EH (cell line): ENCODE data around the gene AIG1.

Source experiments
- DNase-seq: peaks from one replicate; pipeline ENCODE4 v3.0.0-alpha.2; 2015; ENCODE audit warnings: low read depth

AIG1 gene

DNA sequence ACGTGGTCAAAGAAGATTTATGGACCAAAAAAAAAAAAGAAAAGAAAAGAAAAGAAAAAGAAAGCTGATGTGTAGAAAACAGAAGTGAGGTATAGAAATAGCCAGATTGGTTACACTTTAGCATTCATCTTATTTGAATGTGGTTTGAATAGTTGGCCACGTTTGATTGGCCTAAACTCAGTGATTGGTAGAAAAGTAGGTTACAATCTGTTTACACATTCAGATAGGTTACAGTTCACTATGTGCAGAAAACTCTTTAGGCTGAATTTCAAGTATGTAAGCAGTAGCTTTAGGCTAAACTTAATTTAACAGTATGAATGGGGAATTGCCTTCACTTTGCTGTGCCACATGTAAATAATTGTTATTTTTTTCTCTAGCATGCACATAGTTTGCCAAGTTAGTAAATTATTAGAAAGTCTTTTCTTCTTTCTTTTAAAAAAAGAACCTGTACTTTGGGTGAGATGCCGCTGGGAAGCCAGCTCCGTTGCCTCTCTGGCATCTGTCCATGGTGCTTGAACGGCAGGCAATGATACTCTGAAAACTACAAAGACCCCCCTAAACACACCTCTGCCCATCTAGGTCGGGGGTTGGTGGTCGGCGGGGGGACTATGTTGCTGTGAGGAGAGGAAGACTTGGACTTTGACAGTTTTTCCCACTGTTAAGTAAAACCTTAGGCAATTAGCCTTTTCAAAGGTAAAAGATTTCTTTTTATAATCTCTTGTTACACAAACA lies 173.0 kb downstream of the AIG1 start:
- DNase-seq, result no peak

DNA sequence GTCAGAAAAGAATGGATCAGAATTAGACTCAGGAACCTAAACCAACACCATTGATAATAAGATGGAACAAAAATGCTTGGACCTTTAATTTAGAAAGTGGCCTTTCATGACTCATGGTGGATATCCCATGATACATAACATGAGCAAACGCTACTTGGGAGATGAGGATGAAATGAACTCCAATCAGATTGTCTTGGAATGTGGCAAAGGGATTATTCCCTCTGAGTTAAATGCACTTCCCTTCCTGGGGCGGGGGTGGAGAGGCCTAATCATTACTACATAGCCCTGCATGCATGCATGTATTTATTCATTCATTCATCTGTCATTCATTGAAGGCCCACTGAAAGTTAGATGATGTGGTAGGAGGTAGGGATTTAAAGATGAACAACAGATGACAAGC lies 174.0 kb downstream of the AIG1 start:
- peak; percentile 46 for DNase-seq

DNA sequence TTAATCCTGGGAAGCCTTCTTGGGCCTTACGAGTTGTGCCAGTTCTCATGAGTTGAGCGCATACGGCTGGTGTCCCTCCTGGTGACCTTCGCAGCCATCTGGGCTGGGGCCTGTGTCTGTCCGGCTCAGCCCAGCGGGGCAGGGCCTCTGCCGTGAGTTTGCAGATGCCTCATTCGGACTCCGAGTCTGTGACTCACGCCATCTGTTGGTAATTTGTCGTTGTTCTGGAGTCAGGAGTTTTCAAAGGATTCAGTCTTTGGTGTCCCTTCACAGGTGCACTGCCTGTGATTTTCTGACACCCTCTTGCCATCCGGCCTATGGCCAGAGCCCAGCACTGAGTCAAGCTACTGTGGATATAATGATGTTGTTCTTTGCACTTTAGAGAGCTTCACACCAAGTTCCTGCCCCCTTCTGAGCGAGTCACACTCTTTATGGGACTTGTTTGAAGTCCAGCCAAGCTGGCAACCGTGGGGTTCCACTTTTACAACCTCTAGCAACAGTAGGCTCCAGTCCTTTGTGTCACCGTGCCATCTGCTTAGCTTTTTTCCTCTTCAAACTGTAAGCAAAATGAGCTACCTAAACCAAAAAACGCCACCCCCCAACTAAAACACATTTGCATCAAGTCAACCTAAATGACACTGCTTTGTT lies 175.6 kb downstream of the AIG1 start:
- DNase-seq, result peak; percentile 72

DNA sequence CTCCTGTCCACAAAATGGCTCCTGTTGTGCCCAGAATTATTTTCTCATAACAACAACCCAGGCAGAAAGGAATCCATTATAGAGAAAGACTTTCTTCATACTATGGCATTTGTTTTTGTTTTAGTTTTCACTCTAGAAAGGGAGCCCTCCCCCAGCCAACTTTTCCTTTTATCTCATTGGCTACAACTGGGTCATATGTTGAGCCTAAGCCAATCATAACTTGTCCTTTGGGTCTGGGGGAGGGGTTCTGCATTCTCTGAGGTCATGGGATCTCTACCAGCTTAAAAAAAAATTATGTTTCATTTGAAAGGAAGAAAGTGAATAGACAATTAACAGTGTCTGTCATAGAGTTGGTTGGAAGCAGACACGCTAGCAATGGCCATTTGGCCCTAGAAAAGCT lies 177.6 kb downstream of the AIG1 start:
- DNase-seq, result no peak

DNA sequence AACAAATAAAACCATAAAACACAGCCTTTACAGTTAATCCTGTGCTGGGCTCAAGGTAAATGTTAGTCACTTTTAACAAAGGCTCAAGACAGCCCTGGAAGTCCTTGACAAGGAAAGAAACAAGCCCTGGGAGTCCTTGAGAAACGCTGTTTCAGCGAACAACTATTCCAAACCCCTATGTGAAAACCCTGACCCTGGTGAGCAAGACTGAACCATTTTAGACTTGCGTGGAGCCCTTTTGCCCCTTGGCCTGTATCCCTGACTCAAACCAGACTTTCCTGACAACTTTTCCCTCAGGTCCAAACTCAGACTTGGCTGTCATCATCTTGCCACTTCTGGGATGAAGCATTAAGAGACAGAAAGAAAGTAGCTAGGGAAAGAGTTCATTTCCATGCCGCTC lies 180.4 kb downstream of the AIG1 start:
- DNase-seq, result no peak

DNA sequence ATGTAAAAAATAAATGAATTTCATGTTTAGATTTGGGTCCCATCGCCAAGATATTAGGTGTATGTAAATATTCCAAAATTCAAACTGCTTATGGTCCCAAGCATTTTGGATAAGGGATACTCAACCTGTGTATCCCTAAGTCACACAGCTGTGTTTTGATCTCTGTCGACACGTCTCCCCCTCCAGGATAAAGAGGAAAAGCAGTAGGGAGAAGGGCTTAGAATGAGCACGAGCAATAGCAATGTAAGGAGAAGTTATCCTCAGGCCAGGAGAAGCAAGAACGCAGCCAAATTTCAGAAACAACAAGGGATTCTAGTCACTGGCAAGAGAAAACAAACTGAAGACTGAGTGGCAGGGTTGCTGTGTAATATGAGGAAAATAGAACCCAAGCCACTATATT lies 181.2 kb downstream of the AIG1 start:
- no peak for DNase-seq

DNA sequence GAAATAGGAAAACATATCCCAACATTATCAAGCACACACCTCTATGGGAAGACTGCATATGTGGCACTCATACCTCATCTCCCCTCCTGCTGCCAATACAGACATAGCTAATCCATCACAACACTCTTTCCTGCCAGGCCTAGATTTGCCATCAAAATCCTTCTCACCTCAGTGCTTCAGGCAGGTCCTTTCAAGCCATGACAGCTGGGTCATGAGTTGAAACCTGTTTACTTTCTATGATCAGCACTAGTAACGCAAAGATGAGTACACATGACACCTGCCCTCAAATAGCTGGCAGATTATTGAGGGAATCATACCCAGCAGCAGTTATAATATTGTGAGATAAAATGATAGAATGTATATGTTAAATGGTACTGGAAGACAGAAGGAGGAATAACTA lies 183.1 kb downstream of the AIG1 start:
- DNase-seq, result no peak

DNA sequence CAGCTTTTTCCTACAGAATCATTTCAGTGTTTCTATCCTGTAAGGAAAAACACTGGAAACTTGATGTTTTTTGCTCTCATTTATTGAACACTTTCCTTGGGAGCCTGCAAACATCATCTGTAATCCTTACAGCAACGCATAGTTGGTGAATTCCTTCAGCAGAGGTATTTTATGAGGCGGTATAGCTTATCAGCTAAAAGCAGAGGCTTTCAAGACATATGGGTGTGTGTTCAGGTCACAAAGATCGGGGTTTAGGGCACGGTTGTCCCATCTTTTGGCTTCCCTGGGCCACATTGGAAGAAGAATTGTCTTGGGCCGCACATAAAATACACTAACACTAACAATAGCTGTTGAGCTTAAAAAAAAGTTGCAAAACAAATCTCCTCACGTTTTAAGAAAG lies 185.0 kb downstream of the AIG1 start:
- DNase-seq, result no peak

DNA sequence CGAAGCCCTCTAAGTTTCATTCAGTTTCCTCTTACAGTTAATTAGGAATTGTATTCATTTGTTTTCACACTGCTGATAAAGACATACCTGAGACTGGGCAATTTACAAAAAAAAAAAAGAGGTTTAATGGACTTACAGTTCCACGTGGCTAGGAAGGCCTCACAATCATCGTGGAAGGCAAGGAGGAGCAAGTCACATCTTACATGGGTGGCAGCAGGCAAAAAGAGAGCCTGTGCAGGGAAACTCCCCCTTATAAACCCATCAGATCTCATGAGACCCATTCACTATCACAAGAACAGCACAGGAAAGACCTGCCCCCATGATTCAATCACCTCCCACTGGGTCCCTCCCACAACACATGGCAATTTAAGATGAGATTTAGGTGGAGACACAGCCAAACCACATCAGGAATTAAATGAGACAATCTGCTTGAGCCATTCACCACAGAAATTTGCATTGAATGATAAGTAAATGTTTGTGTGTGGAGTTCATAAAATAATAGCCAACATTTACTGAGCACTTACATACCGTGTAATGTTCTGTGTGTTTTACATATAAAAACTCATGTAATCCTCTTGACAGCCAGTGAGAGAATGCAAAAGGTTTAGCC lies 185.6 kb downstream of the AIG1 start:
- DNase-seq, result peak; percentile 35

DNA sequence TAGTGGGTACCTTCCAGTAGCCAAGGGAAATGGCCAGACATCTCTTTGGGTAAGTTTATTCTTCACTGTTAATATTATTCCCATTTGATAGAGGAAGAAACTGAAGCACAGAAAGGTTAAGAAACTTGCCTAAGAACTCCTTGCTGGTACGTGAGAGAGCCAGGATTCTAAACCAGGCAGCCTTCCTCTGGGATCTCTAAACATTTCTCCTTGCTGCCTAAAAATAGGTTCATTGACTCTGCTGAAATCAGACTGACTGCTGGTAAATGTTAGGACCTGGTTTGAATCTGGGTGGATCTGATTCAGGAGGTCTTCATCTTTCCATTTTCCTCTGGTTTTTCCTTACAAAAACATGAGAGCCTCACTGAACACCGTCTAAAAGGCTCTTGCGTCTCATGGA lies 186.9 kb downstream of the AIG1 start:
- no peak for DNase-seq

DNA sequence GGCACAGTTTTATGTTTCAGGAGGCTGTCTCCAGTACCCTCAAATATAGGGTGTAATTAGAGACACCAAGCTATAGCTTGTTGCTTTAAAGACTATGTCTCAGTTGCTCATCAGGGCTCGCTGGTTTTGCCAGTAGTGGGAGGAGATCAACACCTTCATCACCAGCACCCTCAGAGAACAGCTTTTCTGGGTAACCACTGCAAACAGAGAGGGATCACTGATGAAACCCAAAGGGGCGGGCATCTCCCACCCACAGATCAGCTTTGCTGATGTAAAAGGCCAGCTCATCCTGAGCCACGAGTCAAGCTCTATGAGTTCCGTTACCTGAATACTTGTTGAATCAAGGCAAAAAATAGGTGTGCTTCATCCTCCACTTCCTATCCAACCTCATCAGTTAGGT lies 187.7 kb downstream of the AIG1 start:
- DNase-seq, result no peak

DNA sequence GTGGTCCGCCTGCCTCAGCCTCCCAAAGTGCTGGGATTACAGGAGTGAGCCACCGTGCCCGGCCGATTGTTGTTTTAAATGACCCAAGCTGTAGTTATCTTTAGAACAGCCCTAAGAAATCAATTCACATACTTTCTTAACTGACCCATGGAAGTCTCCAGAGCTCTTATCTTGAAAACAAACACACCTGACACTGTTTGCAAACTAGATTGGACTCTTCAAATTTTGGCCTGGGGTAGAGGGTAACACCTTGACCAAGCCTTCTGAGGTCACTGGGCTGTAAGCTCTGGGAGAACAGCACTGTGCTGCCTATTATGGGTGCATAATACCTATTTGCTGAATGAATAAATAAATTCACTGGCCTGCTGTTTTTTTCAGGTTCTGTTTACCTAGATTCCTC lies 190.6 kb downstream of the AIG1 start:
- DNase-seq, result no peak

DNA sequence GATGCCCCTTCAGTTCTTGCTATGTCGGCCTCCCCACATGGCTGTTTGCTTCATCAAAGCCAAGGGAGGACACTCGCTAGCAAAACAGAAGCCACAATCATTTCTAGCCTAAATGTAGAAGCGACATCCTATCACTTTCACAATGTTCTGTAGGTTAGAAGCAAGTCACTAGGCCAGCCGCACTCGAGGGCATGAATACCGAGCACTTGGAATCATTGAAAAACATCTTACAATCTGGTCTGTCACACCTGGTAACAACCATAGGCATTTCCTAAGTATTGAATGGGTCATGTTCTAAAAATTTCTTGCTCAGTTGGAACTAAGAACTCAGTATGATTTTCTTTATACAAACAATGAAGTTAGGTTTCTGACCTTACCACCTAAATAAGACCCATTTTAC lies 192.3 kb downstream of the AIG1 start:
- DNase-seq, result no peak

DNA sequence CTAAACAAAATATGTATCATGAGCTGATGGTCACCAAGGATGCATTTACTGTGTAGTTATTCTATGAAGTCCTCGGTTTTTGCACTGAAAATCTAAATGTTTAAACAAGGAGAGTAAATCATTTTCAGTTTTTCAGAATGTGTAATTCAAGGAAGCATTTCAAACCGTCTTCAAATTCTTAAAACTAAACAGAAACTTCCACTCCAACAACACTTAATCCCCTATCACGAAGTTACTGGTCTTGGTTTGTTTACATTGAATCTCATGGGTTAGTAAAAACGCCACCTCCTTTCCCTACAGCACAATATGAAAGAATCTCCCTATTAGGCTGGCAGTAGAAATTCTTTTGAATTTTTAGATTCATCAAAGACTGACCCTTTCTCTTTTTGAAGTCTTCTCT lies 192.9 kb downstream of the AIG1 start:
- no peak for DNase-seq

DNA sequence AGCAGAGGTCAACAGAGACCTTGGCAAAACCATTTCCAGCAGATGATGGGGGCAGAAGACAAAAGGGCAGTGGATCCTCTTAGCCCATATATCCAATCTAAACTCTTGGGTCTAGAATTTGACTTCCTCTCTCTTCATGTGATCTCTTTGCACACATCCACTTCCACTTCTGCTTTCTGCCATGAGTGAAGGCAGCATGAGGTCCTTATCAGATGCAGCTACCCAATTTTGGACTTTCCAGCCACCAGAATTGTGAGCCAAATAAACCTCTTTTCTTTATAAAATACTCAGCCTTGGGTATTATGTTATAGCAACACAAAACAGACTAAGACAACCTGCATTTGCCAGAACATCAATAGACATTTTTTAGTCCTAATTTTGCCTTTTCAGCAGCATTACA lies 198.3 kb downstream of the AIG1 start:
- DNase-seq, result no peak

DNA sequence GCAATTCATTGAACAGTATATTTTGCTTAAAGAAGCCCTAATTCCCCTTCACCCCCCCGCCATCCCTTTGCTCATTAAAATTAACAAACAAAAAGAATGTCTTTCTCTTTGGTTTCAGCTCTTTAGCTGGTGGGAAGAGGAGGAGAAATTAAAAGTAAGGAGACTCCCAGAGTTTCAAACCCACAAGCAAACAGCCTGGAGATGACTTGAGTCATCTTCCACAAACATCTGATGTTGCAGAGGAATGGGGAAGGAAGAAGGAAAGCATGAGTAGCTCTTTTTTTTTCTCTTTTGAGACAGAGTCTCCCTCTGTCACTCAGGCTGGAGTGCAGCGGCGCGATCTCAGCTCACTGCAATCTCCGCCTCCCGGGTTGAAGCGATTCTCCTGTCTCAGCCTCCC lies 200.2 kb downstream of the AIG1 start:
- DNase-seq, result peak; percentile 83

DNA sequence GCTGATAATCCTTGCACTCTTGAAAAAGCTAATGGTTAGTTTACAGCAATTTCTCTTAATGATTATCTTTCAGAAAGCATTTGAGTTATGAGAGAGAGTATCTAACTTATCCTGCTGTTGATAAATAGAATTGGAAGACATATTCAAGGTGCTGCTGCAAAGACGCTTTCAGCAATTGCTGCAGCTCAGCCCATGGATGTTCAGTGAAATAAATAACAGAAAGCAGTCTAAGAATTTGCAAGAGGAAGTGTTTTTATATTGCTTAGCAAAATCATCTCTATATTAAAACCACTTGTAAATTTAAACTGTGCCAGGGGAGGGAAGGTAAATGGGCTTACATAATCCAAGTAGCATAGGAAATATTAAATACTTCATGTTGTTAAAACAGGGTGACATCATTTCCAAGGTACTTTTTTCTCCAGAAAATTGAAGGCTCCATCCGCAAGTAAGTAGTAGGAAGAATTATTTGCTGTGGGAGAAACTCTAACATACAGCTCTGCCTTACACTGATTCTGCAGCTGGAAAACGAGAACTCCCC lies 201.3 kb downstream of the AIG1 start:
- no peak for DNase-seq

DNA sequence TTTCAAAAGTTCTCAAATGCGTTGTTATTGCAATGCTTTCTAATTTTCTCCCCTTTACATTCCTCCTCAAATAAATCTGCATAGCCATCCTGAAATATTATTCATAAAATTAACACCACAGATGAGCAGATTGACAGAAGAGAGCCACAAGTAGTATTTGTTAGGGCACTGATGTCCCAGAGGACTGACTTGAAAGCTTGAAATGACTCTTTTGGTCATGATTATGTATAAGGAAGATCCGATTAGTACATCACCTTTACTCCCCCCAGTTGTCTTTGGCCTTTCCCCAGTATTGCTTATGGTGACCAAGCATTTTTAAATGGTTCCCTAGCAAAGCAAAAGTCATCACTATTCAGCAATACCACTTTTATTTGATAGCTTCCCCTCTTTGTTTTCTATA lies 202.2 kb downstream of the AIG1 start:
- no peak for DNase-seq

DNA sequence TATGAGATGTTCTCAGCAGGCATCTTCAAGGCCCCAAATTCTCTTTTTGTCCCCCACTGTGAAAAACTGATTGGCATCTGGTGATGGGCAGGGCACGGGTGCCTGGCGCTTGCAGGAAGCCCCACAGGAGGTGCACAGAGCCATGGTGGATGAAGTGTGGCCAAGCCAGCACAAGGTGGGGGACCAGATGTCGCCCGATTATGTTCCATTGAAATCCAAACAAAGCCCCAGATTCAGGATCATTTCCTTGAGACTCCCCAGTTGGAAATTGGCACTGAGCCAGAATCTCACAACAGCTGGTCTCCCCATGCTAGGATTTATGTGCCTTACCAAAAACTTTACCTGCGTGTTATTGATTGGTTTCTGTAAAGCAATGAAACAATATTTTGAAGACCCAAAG lies 203.7 kb downstream of the AIG1 start:
- no peak for DNase-seq

DNA sequence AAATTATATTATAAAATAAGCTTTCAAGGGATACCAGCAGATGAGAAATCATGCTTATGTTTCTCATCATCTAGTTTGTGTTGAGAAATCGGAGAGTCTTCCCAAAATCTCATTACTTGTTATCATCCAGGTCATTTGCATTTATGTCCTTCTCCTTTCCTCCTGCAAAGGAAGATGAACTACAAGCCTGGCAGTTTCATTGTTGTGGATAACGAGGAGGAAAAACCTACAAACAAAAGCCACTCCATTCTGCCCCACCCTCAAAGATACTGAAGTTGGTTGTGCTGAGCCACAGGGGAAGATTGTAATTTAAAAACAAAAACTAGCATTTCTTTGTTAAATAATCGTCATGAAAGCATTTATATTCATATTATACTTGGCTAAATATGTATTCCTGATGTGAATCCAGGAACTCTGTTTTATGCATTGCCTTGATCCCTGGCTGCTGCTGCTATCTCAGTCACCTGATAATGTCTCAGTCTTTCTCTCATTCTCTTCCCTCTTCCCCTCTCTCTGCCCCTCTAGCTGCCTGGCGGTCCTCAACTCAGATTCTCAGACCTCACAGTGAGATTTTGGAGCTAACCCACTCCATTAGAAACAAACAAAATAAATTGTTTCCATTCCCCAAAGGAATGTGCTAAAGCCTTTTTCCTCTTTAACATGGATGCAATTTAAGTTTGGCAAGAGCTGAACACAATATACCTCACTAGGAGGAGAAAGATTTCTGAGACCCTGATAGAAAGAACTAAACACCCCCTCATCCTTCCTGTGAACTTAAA lies 204.5 kb downstream of the AIG1 start:
- DNase-seq, result peak; percentile 2

DNA sequence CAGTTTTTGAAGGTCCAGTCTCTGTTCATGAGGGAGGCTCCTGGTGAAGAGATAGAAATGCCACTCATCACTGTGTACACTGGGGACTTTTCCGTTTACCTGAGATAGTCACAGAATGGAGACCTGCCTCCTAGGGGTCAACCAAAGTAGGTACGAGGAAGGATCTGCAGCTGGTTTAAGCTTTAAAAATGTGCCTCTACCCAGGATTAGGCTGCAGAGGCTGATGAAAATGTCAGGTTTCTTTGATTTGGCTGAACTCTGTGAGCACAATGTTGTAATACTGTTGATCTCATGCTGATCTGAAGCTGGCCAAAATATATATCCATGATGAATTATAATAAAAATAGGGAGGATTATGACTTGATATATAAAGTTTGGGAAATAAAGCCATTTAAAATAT lies 207.1 kb downstream of the AIG1 start:
- DNase-seq, result no peak

DNA sequence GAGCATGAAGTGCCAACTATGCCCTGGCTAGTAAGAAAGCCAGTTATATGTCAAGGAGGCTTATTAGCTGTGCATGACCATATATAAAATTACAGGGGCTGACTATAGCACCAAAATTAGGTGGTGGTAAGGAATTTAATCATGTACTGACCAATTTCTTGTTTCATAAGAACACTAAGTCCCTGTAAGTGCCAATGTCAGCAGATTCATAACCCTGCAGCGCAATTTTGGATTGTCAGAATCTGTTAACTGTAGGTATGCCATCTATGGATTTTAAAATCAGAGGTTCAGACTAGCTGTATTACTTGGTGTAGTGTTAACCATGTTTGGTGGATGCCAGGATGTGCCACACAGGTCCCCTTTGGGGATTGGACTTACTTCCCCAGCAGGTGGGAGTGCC lies 207.8 kb downstream of the AIG1 start:
- no peak for DNase-seq

DNA sequence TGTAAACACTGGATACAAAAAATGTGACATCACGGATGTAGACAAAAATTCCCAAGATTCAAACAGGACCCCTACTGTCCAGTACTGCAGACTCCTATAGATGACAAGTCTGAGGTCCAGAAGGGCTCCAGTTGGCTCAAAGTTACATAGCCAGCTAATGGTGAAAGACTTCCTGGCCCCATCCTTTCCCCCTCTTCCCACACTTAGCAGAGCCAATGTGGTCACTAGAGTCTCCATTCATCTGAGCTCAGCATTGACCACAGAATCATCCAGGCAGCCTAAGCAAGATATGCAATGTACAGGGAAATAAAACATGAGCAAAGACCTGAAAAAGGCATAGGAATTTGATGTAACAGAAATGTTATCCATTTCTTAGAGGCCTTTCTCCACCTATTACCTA lies 209.3 kb downstream of the AIG1 start:
- peak; percentile 66 for DNase-seq
